ENCODE measurements around the gene EGFL7.

The EGFL7 gene

GRCh38 chr9:136721339-136722092 is 58.8 kb downstream of the EGFL7 start:
- no peak for DNase-seq

Measured in AML-193 (cell line).